K562 (cell line): Measurements from ENCODE around the gene CBX2. TPM values are rescaled to one million over a fixed set of nuclear protein-coding genes. Genes with fewer than 3 reads are reported as not detected.
A peak's percentile ranks its signal among the peaks of the same experiment; 100 is the strongest.

Source experiments
- BRD9 ChIP-seq: fragments of 450-650 bp; IDR thresholded peaks from 2 replicates; pipeline ENCODE4 v1.6.1; 2018; ENCODE audit warnings: low read depth; ENCODE audit not compliant: partially characterized antibody
- CBFB ChIP-seq: sonication (generic); formaldehyde crosslinking; IDR thresholded peaks from 2 replicates; pipeline ENCODE4 v1.4.0; 2020; ENCODE audit warnings: mild to moderate bottlenecking, missing genetic modification reagents
- CUX1 ChIP-seq: fragments of 200-800 bp; sonication (Bioruptor generic); IDR thresholded peaks from 2 replicates; pipeline ENCODE4 v1.6.1; 2016; ENCODE audit warnings: missing genetic modification characterization, missing compliant biosample characterization
- E2F3 ChIP-seq: fragments of 250-450 bp; sonication (Bioruptor Pico); IDR thresholded peaks from 2 replicates; pipeline ENCODE4 v1.4.0; 2020; ENCODE audit warnings: mild to moderate bottlenecking
- FOS ChIP-seq: IDR thresholded peaks from 3 replicates; pipeline ENCODE4 v1.6.1; 2011; ENCODE audit not compliant: insufficient read length; ENCODE audit errors: extremely low read depth
- FOXM1 ChIP-seq, 2 experiments: fragments of 450-650 bp in 1 of 2; sonication (generic) in 1 of 2; formaldehyde crosslinking in 1 of 2; IDR thresholded peaks; 2 replicates each; pipeline versions ENCODE4 v1.6.1 to v1.9.0; 2017 to 2022; ENCODE audit warnings: low read depth in 2 of 2, mild to moderate bottlenecking in 2 of 2, missing genetic modification reagents in 1 of 2, moderate library complexity in 1 of 2
- GTF2F1 ChIP-seq: IDR thresholded peaks from 2 replicates; pipeline ENCODE4 v1.6.1; 2011; ENCODE audit warnings: low read depth, low read length, improper control_type of control experiment
- HNRNPK ChIP-seq: fragments of 200-400 bp; formaldehyde crosslinking; IDR thresholded peaks from one replicate; pipeline ENCODE4 v1.6.1; 2018; ENCODE audit warnings: mild to moderate bottlenecking, low read depth, low read length; ENCODE audit not compliant: poor library complexity, severe bottlenecking
- MXI1 ChIP-seq: IDR thresholded peaks from 2 replicates; pipeline ENCODE4 v1.6.1; 2011; ENCODE audit warnings: low read depth, mild to moderate bottlenecking, improper control_type of control experiment, low read length
- MYNN ChIP-seq, 2 experiments: sonication (generic); formaldehyde crosslinking in 1 of 2; IDR thresholded peaks; 2 replicates each; pipeline versions ENCODE4 v1.5.0 to v1.6.1; 2016 to 2020; ENCODE audit warnings: antibody characterized with exemption in 1 of 2, missing genetic modification reagents in 1 of 2
- NCOA1 ChIP-seq: fragments of 450-650 bp; IDR thresholded peaks from 2 replicates; pipeline ENCODE4 v1.6.1; 2016; ENCODE audit warnings: low read depth
- NFXL1 ChIP-seq: fragments of 450-650 bp; formaldehyde crosslinking; IDR thresholded peaks from 2 replicates; pipeline ENCODE4 v1.4.0; 2021; ENCODE audit warnings: mild to moderate bottlenecking
- PRPF4 ChIP-seq: fragments of 200-400 bp; formaldehyde crosslinking; IDR thresholded peaks from one replicate; pipeline ENCODE4 v1.6.1; 2017; ENCODE audit warnings: low read length, low read depth, mild to moderate bottlenecking; ENCODE audit not compliant: insufficient read depth, poor library complexity, severe bottlenecking
- RBFOX2 ChIP-seq: fragments of 200-400 bp; formaldehyde crosslinking; IDR thresholded peaks from 2 replicates; pipeline ENCODE4 v1.6.1; 2017; ENCODE audit warnings: low read depth, mild to moderate bottlenecking, low read length, moderate library complexity
- RBM17 ChIP-seq: fragments of 200-400 bp; formaldehyde crosslinking; IDR thresholded peaks from 2 replicates; pipeline ENCODE4 v1.6.1; 2017; ENCODE audit warnings: low read depth, mild to moderate bottlenecking, low read length, borderline replicate concordance
- SFPQ ChIP-seq: fragments of 200-400 bp; formaldehyde crosslinking; IDR thresholded peaks from 2 replicates; pipeline ENCODE4 v1.6.1; 2017; ENCODE audit warnings: mild to moderate bottlenecking, low read depth, low read length, moderate library complexity
- STAT5B ChIP-seq: fragments of 250-450 bp; sonication (Bioruptor Pico); IDR thresholded peaks from 2 replicates; pipeline ENCODE4 v1.8.0; 2021; ENCODE audit warnings: mild to moderate bottlenecking, inconsistent platforms
- TEAD2 ChIP-seq: fragments of 450-650 bp; IDR thresholded peaks from 2 replicates; pipeline ENCODE4 v1.6.1; 2016; ENCODE audit warnings: missing genetic modification characterization, control low read depth, missing compliant biosample characterization
- ZC3H4 ChIP-seq: sonication (generic); formaldehyde crosslinking; IDR thresholded peaks from 2 replicates; pipeline ENCODE4 v1.9.0; 2021; ENCODE audit warnings: missing genetic modification reagents, borderline replicate concordance
- ZFPM2 ChIP-seq: fragments of 250-450 bp; sonication (Bioruptor Pico); IDR thresholded peaks from 2 replicates; pipeline ENCODE4 v1.5.1; 2022; ENCODE audit warnings: mild to moderate bottlenecking
- polyA plus RNA-seq, 8 experiments: library from polyadenylated mRNA; depleted of rRNA in 4 of 8; stranded (reverse) in 5 of 8; unstranded in 3 of 8; fragments of >200 nt; fragmentation: Nextera tagmentation in 2 of 8; fragmentation: Illumina TruSeq in 1 of 8; extraction: Ambion mirVana in 2 of 8; extraction: Trizol in 1 of 8; gene quantifications; 2 replicates each; pipeline versions ENCODE4 v1.2.1 to v1.2.3, GENCODE V29; 2011 to 2014; ENCODE audit warnings: inconsistent platforms in 1 of 8, missing spikeins in 1 of 8
- total RNA-seq, 7 experiments: library from RNA; depleted of rRNA in 6 of 7; stranded (reverse); fragments of >200 nt in 6 of 7; fragmentation: Illumina TruSeq in 2 of 7; extraction: Trizol in 2 of 7; gene quantifications; 2 replicates each; pipeline versions ENCODE4 v1.2.1 to v1.2.3, GENCODE V29; 2011 to 2021; ENCODE audit warnings: low replicate concordance in 1 of 7

CBX2 gene
- total and polyA plus RNA-seq, 9 of the 15 experiments (the other 6 are each of a cell fraction or from before 2014, with no cell fraction given), result 0.66 to 26.9 (median 13.9) TPM

- TF ChIP-seq MXI1, result no peak
- no peak for TF ChIP-seq HNRNPK
- peak; percentile 73 for TF ChIP-seq RBFOX2
- TF ChIP-seq PRPF4, result no peak
- no peak for TF ChIP-seq TEAD2
- no peak for TF ChIP-seq CBFB (CRISPR knock-in tag)
- TF ChIP-seq ZC3H4 (CRISPR knock-in tag), result no peak
- TF ChIP-seq NCOA1, result no peak
- TF ChIP-seq ZFPM2, result no peak
- TF ChIP-seq NFXL1, result no peak
- TF ChIP-seq STAT5B (CRISPR knock-in tag), result no peak
- TF ChIP-seq SFPQ, result no peak
- no peak for TF ChIP-seq CUX1
- TF ChIP-seq RBM17, result no peak
- no peak for TF ChIP-seq FOXM1 (IDR thresholded peaks at IDR 0.05; ENCODE audit: low read depth)
- TF ChIP-seq FOXM1 (CRISPR knock-in tag; IDR thresholded peaks at IDR 0.05; ENCODE audit: low read depth), result no peak
- no peak for TF ChIP-seq E2F3 (CRISPR knock-in tag)
- no peak for TF ChIP-seq GTF2F1
- TF ChIP-seq MYNN (IDR thresholded peaks at IDR 0.05), result no peak
- TF ChIP-seq MYNN (CRISPR knock-in tag; IDR thresholded peaks at IDR 0.05), result no peak
- no peak for TF ChIP-seq BRD9
- no peak for TF ChIP-seq FOS
These were observed 34.7 kb downstream of the CBX2 start (continued) for GRCh38 chr17:79812353-79813258.
